HTR-8/SVneo (cell line): Measurements from ENCODE around the gene UBR4.
A peak's percentile ranks its signal among the peaks of the same experiment; 100 is the strongest.

ENCODE experiments used
- DNase-seq: peaks from one replicate; pipeline ENCODE4 v3.0.0; 2011; ENCODE audit warnings: low spot score, mixed read lengths; ENCODE audit not compliant: insufficient read length
- FAIRE-seq: peaks from 2 replicates; lab custom pipeline; 2011; peaks lifted over from hg19 to GRCh38; lab: Jason Lieb, UNC

The UBR4 gene

GRCh38 chr1:19043579-19044443 is 166.3 kb downstream of the UBR4 start:
- no peak for DNase-seq

DNA sequence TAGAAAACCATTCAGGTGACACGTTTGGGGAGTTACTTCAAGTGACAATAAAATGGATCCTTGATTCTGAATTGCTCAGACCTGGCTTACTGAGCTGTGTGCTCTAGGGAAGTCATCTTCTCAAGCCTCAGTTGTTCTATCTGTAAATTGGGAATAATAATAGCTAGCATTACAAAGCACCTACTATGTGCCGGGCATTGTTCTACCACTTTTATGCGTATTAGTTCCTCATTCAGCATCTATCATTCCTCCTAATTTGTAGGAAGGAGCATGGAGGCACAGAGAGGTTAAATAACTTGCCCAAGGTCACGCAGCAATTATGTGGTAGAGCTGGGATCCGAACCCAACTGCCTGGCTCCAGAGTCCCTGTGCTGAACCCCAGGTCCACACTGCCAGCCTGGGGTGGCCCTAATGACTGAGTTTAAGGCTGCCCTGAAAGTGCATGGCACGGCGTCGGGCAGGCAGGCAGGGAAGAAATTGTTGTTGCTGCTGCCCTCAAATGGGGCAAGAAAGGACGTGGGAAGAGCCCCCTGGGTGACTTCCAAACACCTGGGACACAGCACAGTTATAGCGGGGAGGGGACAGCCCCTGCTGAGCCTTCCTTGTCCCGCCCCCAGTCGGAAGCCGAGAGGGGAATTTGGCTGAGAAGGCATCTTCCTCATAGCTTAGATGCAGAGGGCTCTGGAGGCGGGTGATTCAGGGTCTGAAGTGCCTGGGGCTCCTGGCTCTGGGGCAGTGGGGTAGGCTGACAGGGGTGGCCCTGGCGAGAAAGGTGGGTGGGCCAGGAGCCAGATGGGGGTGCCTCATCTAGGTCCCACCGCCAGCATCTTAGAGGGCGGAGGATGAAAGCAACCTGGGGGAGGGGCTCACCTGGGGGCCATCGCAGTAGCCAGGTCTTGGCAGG is 167.1 kb downstream of the UBR4 start:
- FAIRE-seq (no peak), DNase-seq (no peak)

More at GRCh38 chr1:19043579-19044443, 166.3 kb downstream of the UBR4 start:
- FAIRE-seq = no peak

DNA sequence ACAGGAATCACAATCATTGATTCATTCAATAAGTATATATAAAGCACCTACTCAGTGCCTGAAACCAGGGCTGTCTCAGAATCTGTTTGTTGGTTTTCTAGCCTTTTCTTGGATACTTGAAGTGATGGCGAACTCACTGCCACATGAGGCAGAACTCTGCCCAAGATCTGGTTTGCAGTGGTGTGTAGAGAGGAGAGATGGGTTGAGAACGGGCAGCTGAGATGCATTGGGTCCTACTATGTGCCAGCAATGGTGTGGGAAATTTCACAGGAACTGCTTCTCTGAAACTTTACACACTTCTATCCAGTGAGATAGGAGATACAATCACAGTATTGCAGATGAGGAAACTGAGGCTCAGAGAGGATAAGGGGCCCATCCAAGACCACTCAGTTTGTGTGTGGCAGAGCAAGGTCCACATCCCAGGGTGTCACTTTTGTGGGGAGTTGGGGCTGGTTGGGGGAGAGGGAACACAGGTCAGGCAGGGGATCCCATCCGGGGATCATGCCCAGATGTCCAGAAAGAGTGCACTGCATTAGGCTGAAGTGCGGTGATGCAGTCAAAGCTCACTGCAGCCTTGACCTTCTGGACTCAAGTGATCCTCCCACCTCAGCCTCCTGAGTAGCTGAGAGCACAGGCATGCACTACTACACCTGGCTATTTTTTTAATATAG is 169.9 kb downstream of the UBR4 start:
- FAIRE-seq = no peak
- DNase-seq = no peak

- FAIRE-seq (no peak), DNase-seq (no peak)
Observed at GRCh38 chr1:19038732-19039131, 171.3 kb downstream of the UBR4 start.

- FAIRE-seq (no peak), DNase-seq (no peak)
Observed at GRCh38 chr1:19038096-19038495, 172.0 kb downstream of the UBR4 start.

DNA sequence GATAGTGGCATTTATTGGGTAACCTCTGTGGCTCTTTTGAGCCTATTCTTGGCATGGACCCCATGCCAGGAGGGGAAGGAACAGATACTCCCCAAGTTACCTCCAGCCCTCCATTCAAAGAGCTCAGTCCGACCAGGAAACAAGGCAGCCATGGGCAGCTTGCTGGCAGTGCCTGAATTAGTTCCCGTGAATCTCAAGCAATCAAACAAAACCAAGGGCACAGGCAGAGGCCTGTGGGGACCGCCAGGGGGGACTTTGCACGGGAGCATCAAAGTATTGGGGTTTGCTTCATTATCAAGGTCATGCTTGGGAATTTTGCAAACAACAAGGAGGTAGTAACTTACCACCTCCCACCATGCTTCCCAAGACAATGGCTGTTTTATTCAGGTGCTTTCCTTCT is 172.4 kb downstream of the UBR4 start:
- no peak for FAIRE-seq
- DNase-seq = no peak

DNA sequence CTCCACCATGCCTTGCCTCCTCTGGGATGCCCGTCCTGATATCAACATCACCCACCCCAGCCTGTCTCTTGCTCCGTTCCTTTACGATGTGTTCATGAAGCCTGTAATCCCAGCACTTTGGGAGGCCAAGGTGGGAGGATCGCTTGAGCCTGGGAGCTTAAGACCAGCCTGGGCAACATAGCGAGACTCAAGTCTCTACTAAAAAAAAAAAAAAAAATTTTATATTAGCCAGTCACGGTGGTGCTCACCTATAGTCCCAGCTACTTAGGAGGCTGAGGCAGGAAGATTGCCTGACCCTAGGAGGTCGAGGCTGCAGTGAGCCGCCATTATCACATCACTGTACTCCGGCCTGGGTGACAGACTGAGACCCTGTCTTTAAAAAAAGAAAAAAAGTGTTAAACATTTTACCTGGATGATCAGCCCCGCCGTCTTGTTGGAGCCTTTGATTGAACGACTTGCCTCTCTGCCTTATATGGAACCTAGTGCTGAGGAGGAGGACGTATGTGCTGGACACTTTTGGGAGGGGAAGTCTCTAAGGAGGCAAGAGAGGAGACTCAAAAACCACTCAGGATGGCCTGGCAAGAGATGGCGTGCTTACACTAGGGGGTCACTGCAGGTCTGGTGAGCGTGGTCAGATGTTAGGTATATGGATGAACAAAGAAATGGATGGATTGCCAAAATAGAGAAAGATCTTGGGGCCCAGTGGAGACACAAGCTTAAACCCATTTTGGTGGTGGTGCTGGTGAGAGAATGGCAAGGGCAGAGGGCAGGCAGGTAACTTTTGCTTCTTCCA is 173.1 kb downstream of the UBR4 start:
- FAIRE-seq = no peak
- DNase-seq = no peak

DNA sequence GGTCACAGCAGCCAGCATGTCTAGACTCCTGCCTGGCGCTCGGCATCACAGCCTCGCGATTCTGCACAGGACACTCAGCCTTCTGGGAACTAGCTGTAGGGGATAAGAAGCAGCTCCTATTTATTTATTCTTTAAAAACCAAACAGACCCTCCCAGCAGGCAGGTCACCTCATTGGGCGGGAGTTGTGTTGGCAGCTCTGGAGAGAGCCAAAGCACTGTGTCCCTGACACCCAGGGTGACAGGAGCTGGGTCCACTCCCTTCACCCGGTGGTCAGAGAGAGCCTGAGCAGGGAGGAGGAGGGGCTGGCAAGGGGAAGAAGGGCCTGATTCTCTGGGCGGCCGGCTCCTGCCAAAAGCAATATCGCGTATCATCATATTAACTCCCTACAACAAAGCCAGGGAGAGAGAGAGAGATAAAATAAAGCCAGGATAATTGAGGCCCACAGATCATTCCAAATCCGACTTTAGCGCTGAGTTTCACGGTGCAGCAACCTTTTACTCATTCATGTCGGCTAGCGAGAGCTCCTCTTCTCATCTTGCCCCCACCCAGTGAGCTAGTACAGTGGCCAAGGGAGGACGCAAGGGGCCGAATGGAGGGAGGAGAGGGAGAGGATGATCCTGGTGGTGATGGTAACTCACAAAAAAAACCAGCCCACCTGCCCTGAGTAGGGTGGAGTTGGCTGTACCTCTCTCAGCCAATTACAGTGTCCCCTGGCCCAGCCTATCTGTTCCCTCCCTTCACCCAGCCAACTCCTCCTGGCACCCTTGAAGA is 173.8 kb downstream of the UBR4 start:
- DNase-seq = no peak
- no peak for FAIRE-seq

DNA sequence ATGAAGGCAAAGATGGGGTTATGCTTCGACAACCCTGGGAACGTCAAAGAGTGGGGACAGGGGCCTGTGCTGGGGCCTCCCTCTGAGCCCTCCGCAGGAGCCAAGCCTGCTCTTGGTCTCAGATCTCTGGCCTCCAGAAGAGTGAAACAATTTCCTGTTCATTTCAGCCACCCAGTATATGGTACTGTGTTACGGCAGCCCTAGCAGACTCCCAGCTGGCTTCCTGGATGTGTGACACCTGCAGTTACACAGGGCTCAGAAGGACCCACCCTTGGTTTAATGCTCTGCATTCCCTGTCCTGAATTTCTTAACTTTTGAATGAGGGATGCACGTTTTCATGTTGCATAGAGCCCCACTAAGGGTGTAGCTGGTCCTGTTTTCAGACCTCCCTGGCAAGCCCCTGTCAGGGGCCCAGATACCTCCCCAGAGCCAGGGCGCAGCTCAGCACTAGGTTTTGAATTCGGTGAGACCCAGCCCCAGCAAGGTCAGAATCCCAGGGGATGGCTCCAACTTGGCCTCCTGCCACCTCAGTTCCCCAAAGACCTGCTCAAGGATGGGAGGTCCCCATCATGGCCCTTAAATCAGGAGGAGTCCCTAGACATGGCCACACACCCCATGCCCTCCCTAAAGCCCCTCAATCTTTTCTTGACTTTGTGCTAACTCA is 174.6 kb downstream of the UBR4 start:
- FAIRE-seq (no peak), DNase-seq (no peak)

- no peak for DNase-seq
- FAIRE-seq = no peak
Observed at GRCh38 chr1:19034721-19035120, 175.3 kb downstream of the UBR4 start.

DNA sequence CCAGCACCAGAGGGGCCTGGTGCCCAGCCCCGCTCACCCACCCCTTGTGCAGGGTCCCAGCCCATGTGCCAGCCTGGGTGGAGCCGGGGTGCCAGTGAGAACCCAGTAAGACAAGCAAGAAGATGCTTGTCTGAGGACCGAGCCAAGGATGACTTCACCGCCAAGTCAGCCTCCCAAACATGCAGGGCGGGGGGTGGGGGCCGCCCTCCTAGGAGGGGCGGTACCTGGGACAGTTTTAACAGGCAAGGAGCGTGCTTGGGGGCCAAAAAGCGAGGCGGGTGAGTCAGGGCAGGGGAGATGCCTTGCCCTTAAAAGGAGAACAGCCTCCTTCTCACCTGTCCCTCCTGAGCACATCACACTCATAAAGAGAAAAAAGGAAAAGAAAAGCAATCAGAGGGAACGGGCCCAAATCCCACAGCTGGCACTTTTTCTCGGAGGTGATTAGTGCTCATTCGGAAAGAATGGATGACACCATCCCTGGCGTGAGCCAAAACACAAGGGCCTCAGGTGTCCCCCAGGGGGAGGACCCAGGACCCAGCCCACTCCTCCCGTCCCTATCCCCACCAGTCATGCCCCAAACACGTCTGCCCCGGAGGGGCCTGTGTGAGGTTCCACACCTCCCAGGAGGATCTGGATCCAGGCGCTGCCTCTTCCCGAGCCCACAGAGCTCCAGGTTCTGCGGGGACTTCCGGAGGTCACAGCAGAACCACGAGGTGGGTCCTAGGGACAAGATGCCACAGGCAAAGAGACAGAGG is 176.0 kb downstream of the UBR4 start:
- FAIRE-seq (peak; percentile 86), DNase-seq (peak; percentile 60)

DNA sequence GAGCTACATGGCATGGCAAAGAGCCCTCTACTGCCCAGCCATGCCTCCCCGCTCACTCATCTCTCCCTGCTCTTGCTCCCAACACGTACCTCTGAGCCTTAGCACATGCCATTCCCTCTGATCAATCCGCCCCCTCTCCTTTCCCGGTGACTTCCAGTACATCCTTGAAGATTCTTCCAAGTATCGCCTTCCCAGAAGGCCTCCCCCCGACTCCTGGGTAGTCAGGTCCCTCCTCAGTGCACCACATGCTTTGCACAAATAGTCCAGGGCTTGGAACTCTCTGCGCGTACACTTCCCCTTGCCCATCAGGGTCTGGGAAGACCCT is 176.6 kb downstream of the UBR4 start:
- DNase-seq (no peak), FAIRE-seq (no peak)

DNA sequence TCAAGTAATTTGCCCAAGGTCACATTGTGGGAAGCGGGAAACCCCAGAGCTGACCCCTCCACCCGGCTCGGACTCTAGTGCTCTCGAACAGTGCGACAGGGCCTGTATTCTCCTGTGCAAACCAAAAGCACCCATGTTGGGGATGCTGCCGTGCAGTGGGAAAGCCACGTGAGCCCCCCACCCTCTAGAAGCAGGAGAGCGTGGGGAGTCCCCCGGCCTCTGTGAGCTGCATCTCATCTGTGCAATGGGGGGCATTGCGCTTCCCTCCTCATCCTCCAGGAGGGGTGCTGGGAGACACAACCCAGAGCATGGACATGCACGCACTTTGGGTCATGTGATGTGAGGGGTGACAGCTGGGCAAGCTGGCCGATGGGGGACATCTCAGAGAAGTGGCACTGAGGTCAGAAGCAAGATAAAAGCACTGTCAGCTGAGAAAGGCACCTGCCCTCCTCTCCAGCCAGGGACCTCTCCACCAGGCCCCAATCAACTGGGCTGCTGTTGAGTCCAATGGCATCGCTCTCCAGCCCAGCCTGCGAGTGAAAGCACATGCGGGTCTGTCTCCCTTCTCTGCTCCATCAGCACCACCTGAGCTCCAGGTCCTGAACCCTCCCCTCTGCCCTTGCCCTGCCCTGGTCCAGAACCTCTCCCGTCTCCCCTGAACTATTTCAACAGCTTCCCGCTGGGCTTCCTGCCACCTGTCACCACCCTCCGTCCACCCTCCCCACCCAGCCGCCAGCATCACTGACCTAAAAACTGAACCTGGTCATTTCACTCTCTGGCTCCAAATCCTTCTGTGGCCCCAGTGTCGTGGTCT is 177.2 kb downstream of the UBR4 start:
- no peak for FAIRE-seq
- no peak for DNase-seq

GRCh38 chr1:19032413-19032695 is 177.7 kb downstream of the UBR4 start:
- DNase-seq (no peak), FAIRE-seq (no peak)

DNA sequence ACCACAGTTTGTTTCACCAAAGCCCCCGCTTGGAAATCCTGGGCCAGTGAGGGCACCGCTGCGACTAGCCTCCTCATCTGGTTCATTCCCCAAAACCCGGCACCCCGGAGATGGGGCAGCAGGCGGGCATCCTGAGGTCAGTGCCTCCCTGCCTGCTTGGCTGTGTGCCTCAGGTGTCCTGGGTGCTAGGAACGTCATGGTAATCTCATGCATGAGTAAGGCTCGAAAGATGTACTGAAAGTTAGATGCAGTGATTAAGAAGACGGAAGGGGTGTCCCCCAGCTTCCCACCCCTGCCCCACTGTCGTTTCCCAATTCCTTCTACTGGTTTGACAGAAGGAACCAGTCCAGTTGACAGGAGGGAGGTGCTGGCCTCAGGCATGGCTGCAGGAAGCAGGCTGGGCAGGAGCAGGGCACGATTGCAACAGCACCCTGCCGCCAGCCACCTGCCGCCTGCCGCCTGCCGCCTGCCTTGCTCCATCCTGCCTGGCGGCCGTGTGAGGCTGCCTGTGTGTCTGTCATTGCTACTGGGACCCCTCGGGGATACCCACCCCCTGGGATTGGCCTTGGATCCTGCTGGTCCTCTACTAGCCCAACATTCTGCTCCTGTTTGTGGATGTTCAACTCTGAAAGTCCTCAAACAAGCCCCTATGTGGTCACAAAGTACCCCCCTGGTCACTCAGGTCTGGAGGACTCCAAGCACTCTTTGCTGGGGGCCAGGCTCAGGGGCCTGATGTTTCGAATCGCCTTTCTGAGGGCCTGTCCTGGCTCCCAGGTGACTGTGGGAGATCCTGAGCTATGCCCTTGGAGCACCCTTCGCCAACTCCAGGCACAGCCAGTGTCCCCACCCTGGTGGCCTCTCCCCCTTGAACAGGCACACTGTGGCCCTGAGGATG is 180.6 kb downstream of the UBR4 start:
- no peak for DNase-seq
- FAIRE-seq = no peak

GRCh38 chr1:19028546-19029129 is 181.4 kb downstream of the UBR4 start:
- DNase-seq (no peak), FAIRE-seq (no peak)
